ENCODE results near the gene SEC11A.
"Not testable (repeated sequence)": the region's sequence is repeated elsewhere in the genome, so short reads cannot be mapped to it uniquely, and the experiment has no call there.

- TF ChIP-seq CTCF (IDR thresholded peaks at IDR 0.05; ENCODE audit: low read depth, low read length, poor library complexity, severe bottlenecking); EZH2phosphoT487 (IDR thresholded peaks at IDR 0.05; ENCODE audit: borderline replicate concordance, low read length): not testable (repeated sequence)
Observed at GRCh38 chr15:84735480-84736061, 19.6 kb upstream of the SEC11A start.

Measured in DOHH2 (cell line).